ENCODE results near the gene TIMM29.

The TIMM29 gene

DNA sequence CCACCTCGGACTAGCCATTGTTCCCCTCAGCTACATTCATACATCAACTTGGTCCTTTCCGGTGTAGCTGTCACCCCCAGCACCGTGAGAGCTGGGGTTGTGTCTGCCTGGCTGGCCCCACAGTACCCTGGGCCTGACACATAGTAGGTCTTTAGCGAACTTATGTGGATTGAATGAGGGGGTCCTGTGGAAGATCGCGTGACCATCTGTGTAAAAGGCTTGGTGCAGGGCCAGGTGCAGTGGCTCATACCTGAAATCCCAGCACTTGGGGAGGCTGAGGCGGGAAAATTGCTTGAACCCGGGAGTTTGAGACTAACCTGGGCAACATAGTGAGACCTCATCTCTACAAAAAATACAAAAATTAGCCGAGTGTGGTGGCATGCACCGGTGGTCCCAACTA, 34.3 kb downstream of the TIMM29 start:
- no peak overlapping the region for H3K4me3 ChIP-seq (replicated peaks; ENCODE audit: low read depth, low read length)

DNA sequence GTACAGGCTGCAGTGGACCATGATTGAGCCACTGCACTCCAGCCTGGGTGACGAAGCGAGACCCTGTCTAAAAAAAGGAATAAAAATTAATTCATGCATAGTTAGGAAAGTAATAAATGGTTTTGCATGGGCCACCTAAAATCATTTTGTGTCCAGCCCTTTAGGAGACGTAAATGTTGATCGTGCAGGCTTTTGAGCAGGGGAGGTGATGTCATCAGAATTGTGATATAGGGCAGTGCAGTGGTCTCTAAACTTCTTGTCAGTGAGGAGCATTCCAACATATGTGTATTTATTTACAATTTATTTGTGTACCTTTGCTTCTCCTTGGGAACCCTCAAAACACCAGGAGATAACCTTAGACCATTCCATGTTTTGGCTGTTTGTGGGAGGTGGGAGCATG, 35.3 kb downstream of the TIMM29 start:
- TF ChIP-seq, protein P1, sequence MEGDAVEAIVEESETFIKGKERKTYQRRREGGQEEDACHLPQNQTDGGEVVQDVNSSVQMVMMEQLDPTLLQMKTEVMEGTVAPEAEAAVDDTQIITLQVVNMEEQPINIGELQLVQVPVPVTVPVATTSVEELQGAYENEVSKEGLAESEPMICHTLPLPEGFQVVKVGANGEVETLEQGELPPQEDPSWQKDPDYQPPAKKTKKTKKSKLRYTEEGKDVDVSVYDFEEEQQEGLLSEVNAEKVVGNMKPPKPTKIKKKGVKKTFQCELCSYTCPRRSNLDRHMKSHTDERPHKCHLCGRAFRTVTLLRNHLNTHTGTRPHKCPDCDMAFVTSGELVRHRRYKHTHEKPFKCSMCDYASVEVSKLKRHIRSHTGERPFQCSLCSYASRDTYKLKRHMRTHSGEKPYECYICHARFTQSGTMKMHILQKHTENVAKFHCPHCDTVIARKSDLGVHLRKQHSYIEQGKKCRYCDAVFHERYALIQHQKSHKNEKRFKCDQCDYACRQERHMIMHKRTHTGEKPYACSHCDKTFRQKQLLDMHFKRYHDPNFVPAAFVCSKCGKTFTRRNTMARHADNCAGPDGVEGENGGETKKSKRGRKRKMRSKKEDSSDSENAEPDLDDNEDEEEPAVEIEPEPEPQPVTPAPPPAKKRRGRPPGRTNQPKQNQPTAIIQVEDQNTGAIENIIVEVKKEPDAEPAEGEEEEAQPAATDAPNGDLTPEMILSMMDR (IDR thresholded peaks at IDR 0.05; ENCODE audit: low read length, missing control alignments), result no peak
- H3K4me3 ChIP-seq (replicated peaks; ENCODE audit: low read depth, low read length), result no peak overlapping the region
- no peak for DNase-seq (ENCODE audit: low read depth)

More for the DNA sequence above, 34.3 kb downstream of the TIMM29 start:
- TF ChIP-seq, protein P1 (IDR thresholded peaks at IDR 0.05; ENCODE audit: low read length, missing control alignments), result no peak
- no peak for DNase-seq (ENCODE audit: low read depth)

DNA sequence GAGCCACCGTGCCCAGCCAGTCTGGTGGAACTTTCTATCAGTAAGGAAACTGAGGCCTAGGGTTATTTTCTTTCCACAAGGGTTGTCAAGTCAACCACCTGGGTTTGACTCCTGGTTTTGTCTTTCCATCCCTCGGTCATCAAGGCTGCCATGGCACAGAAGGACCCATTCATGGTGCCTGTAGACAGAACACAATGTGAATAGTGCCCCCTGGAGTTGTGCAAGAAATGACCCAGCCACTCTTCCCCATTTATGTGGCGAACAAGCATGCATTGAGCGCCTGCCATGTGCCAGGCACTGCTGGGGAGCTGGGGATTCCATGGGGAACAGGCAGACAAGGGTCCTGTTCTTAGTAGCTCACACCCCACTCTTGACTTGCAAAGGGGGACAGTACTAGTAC, 36.3 kb downstream of the TIMM29 start:
- DNase-seq (ENCODE audit: low read depth), result no peak
- TF ChIP-seq, protein P1 (IDR thresholded peaks at IDR 0.05; ENCODE audit: low read length, missing control alignments), result no peak

DNA sequence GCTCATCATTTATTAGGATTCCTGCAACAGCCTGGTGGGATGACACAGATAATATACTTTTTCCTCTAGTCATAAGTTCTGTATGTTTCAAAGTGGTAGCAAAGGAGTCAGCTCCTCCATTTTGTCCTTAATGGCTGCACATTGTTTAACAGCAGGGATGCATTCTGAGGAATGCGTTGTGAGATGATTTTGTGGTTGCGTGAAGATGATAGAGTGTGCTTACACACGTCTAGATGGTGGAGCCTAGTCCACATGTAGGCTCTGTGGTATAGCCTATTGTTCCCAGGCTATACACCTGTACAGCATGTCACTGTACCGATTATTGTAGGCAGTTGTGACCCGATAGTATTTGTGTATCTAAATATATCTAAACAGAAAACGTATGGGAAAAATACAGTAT, 36.8 kb downstream of the TIMM29 start:
- TF ChIP-seq, protein P1 (IDR thresholded peaks at IDR 0.05; ENCODE audit: low read length, missing control alignments), result no peak
- no peak for DNase-seq (ENCODE audit: low read depth)
- H3K4me3 ChIP-seq (replicated peaks; ENCODE audit: low read depth, low read length), result no peak overlapping the region

More for the DNA sequence above, 36.3 kb downstream of the TIMM29 start:
- no peak overlapping the region for H3K4me3 ChIP-seq (replicated peaks; ENCODE audit: low read depth, low read length)

DNA sequence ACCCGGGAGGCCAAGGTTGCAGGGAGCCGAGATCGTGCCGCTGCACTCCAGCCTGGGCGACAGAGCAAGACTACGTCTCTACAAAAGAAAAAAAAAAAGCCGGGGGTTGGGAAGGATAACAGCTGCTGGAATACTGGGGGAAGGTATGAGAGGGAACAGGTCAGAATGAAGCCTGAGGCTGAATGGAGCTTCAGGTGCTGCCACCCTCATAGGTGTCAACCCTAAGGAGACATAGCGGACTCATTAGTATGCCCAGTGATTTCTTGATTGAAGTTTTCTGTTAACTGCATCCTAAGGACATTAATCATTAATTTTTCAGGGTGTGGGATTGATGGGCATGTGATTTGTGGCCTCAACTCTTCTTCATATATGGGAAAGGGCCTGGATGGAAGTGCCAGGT, 38.2 kb downstream of the TIMM29 start:
- no peak for DNase-seq (ENCODE audit: low read depth)
- TF ChIP-seq, protein P1 (IDR thresholded peaks at IDR 0.05; ENCODE audit: low read length, missing control alignments), result no peak
- H3K4me3 ChIP-seq (replicated peaks; ENCODE audit: low read depth, low read length), result no peak overlapping the region

DNA sequence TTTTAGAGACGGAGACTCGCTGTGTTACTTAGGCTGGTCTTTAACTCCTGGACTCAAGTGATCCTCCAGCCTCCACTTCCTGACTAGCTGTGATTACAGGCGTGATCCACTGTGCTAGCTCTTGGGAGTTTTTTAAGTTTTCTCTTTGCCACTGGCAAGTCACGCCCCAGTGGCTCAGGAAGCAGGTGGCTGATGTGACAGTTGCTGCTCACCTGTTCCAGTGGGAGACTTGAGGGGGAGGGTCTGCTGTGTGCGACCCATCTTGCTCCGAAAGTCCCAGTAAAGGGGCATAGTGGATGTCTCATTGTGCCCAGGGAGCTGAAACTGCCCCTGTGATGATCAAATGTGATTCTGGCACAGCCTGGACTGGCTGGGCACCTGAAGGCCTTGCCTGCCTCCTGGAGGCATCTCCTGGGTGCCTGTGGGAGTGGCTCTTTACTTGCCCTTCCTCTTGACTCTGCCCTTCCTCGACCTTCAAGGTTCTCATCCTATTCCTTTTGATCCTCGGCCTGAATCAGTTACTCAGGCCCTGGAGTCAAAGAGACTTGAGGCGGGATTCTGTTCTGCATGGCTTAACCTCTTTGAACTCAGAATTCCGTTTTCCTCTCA, 40.0 kb downstream of the TIMM29 start:
- DNase-seq (ENCODE audit: low read depth), result no peak
- H3K4me3 ChIP-seq (replicated peaks; ENCODE audit: low read depth, low read length), result no peak overlapping the region
- TF ChIP-seq, protein P1 (IDR thresholded peaks at IDR 0.05; ENCODE audit: low read length, missing control alignments), result no peak

DNA sequence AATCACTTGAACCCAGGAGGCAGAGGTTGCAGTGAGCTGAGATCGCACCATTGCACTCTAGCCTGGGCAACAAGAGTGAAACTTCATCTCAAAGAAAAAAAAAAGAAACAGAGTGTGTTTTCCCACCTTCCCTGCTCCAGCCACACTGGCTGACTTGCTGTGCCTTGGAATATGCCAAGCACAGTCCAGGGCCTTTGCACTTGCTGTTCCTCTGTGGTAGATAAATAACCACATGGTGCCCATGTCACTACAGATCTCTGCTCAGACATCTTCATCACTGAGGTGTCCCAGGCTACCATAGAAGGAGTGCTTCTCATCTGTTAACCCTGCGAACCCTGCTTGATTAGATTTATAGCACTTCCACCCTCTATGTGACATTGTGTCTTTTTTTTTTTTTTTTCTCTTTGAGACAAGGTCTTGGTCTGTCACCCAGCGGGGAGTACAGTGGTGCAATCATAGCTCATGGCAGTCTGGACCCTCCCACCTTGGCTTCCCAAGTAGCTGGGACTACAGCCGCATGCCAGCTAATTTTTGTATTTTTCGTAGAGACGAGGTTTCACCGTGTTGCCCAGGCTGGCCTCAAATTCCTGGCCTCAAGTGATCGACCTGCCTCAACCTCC, 42.6 kb downstream of the TIMM29 start:
- no peak for DNase-seq (ENCODE audit: low read depth)
- H3K4me3 ChIP-seq (replicated peaks; ENCODE audit: low read depth, low read length), result no peak overlapping the region
- TF ChIP-seq, protein P1 (IDR thresholded peaks at IDR 0.05; ENCODE audit: low read length, missing control alignments), result no peak
